Activated CD8-positive, alpha-beta memory T cell treated with anti-CD3 and anti-CD28 coated beads, Interleukin-2, amount 50 U/mL, for 24 hours (primary cell): Measurements from ENCODE around the gene LCOR.

Source experiments
- DNase-seq: peaks from one replicate; pipeline ENCODE4 v3.0.0-alpha.2; 2020; ENCODE audit errors: extremely low read depth

LCOR gene

GRCh38 chr10:96890172-96890513, 58.0 kb downstream of the LCOR start:
- DNase-seq = no peak

GRCh38 chr10:96890580-96890979, 58.5 kb downstream of the LCOR start:
- no peak for DNase-seq

- DNase-seq = no peak
Observed at GRCh38 chr10:96891840-96892239, 59.7 kb downstream of the LCOR start.

- no peak for DNase-seq
Observed at GRCh38 chr10:96895662-96896424, 63.7 kb downstream of the LCOR start.

DNA sequence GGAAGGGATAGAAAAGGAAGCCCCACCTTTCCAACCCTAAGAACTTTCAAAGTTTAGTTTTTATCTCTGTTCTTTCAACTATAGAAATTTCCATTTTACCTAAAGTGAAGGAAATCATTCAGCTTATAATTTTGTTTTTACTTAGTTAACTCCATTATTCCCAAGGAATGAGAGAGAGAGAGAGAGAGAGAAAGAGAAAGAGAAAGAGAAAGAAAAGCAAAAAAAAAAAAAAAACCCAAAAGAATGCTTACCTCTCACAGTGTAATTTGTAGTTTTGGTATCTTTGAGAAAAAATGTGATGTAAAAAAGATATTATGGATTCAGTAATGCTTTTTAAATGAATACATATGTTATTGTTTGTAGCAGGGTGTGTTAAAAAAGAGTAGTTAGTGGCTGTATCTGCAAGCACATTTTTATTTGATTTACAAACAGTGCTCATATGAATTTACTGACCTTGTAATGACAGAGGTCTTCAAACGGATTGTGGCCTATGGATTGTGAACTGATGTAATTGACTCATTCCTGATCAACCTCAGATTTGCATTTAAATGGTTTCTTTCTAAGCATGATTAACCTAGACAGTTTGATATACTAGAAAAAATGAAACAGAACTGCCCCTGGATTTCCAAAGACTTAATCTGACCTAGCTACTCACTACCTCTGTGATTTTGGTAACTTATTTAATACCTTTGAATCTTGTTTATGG, 64.9 kb downstream of the LCOR start:
- no peak for DNase-seq

GRCh38 chr10:96902117-96902516, 70.0 kb downstream of the LCOR start:
- DNase-seq = no peak

DNA sequence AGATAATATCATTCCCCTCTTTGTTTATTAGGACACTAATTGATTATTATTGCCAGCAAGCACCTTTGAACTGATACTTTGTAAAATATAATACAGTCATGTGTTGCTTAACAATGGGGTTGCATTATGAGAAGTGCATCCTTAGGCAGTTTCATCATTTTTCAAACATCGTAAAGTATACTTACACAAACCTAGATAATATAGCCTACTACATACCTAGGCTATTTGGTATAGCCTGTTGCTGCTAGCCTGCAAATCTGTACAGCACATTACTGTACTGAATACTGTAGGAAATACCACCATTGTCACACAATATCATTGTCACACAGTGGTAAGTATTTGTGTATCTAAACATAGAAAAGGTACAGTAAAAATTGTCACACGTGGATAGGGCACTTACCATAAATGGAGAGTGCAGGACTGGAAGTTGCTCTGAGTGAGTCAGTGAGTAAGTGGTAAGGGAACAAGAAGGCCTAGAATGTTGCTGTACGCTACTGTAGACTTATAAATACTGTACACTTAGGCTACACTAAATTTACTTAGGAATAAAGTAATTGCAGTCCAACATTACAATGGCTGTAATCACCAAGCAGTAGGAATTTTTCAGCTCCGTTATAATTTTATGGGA, 70.7 kb downstream of the LCOR start:
- DNase-seq = no peak

DNA sequence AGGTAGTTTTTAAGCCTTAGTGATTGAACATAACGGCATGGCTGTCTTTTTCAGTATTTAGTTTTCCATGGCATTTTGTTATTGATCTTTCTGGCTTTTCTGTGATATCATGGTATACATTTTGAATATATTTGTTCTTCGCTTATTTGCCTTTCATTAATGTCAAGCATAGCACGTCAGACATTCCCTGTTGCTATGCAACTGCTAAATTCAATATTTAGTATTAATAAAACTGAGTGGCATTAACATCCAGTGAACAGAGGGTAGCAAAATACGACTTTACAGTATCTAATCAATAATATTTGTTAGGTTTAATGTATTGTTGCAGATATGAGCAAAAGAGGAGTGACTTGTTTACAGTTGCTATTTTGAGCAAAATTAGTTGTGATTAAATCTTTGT, 72.5 kb downstream of the LCOR start:
- no peak for DNase-seq

DNA sequence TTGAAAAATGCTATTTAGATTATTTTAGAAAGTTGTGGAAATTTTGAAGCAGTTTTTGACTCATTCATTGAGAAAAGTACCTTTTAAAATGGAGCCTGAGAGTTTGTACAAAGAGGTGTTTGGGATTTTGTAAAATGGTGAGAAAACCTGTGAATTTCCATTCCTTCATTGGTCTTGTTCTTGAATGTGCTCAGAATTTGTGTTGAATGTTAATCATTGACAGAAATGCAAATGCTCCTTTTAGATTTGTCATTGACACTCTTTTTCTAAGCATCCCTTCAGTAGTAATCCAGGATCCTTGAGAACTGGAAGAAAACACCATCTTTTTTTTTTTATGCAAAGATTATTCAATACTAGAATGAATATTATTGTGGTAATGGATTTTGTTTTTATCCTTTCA, 74.8 kb downstream of the LCOR start:
- DNase-seq = no peak

GRCh38 chr10:96910488-96911395, 78.6 kb downstream of the LCOR start:
- DNase-seq = no peak

DNA sequence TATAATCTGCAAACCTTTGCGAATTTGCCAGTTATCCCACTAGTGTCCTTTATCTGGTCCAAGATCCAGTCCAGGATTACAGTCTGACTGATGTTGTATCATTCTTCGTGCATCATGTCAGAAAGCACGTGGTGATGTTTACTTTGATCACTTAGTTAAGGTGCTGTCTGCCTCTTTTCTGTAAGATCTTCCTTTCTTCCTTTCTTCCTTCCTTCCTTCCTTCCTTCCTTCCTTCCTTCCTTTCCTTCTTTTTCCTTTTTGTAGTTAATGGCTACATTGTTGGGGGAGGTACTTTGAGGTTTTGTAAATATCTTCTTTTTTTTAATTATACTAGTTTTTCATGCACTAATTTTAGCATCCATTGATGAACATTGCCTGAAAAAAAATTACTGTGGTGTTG, 80.3 kb downstream of the LCOR start:
- no peak for DNase-seq

DNA sequence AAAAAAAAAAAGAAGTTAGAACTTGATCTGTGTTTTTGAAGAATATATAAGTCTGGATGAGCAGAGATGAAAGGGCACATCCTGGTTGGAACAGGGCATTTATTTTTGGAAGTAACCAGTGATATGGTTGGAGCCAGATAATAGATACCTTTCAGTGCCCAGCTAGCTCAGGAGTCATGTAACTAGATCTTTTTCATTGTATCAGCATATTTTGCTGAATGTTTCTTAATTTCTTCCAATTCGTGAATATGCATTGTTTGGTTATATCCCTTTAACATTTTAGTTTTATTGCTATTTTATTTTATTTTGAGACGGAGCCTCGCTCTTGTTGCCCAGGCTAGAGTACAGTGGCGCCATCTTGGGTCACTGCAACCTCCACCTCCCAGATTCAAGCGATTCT, 81.8 kb downstream of the LCOR start:
- DNase-seq = no peak

DNA sequence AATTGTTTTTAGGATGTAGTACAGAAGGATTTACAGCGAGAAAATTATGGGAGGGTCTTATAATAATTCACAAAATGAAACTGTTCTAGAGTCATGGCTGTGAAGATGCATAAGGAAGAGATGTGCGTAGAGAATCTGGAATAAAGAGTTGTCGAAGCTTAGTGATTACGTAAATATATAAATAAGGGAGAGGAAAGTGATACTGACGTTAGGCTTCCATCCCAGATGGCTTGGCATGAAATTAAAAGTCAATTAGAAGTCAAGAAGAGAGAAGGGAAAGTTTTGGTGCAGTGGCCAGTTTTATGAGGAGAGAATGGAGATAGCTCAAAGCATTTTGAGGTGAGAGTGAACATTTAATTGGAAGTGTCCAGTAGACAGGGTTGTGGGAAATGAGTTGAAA, 85.5 kb downstream of the LCOR start:
- no peak for DNase-seq

DNA sequence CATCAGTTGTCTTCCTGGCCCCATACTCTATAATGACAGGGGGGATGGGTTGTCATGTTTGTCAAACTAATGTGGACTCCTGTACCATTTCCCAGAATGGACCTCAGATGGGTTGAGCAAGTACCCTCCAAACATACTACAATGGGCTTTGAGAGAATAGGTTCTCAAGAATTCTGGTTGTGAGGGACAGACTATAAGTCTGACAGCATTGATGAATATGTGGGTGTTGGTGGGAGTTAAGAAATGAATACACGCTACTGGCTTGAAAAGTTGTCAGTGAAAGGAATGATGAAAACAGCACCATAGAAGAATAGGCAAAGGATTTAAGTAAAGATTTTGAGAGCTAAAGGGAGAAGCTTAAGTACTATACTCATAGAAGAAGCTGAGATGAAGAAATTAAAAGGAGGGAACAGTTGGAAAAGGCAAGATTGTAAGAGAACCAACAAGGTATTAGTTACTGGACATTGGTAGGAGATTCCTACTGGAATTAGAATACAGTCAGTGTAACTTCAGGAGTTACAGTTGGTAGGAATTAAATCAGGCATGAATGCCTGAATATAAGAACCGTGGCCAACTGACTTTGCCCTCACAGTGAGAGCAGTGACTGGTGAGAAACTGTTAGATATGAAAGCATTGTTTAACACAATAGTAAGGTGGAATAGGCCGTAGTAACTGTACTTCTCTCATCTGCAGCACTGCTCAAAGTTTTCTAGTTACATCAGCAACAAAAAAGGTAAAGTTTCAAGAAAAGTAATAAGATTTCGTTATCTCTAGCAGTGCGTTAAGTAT, 86.3 kb downstream of the LCOR start:
- no peak for DNase-seq

DNA sequence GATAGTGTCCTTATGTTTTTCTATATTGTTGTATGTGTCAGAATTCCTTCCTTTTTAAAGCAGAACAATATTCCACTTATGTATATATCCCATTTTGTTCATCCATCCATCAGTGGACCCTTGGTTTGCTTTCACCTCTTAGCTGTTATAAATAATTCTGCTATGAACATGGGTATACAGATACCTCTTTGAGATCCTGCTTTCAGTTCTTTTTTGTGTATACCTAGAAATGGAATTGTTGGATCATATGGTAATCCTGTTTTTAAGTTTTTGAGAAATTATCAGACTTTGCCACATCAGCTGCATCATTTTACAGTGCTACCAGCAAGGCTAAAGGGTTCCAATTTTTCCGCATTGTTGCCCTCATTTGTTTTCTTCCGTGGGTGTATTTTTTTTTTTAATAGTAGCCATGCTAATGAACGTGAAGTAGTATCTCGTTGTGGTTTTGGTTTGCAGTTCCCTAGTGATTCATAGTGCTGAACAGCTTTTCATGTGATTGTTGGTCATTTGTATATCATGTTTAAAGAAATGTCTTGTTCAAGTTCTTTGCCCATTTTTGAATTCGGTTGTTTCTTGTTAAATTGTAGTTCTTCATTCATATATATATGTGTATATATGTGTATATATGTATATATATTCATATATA, 87.8 kb downstream of the LCOR start:
- DNase-seq = no peak

DNA sequence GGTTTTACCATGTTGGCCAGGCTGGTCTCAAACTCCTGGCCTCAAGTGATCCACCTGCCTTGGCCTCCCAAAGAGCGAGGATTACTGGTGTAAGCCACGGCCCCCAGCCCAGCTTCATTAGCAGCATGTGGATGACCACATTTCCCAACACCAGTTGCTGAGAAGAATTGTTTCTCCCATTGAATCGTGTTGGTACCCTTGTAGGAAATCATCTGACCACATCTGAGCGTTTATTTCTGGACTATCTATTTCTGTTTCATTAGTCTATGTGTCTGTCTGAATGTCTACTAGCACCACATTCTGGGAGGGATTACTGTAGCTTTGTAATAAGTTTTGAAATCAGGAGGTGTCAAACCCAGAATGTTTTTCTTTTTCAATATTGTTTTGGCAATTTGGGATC, 89.6 kb downstream of the LCOR start:
- DNase-seq = no peak

- no peak for DNase-seq
Observed at GRCh38 chr10:96922978-96923948, 91.2 kb downstream of the LCOR start.

DNA sequence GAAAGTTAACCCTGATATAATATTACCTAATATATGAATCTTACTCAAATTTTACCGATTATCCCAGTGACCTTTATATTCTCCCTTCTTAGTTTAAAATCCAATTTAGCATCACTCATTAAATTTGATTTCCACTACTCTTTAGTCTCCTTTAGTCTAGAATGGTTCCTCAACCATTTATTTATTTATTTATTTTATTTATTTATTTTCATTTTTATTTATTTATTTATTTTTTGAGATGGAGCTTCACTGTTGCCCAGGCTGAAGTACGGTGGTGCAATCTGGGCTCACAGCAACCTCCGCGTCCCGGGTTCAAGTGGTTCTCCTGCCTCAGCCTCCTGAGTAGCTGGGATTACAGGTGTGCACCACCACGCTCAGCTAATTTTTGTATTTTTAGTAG, 92.8 kb downstream of the LCOR start:
- no peak for DNase-seq

- DNase-seq = no peak
Observed at GRCh38 chr10:96930469-96930868, 98.4 kb downstream of the LCOR start.

DNA sequence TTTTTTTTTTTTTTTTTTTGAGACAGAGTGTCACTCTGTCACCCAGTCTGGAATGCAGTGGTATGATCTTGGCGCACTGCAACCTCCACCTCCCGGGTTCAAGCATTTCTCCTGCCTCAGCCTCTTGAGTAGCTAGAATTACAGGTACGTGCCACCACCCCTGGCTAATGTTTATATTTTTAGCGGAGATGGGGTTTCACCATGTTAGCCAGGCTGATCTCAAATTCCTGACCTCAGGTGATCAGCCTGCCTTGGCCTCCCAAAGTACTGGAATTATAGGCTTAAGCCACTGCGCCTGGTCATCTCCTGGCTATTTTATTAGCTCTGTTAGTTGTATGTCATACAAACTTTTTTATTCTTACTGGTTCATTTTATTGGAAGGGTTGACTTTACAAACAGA, 103.0 kb downstream of the LCOR start:
- DNase-seq = no peak
